ENCODE data around the gene WDR93.

Gene WDR93

GRCh38 chr15:89679212-89679611 lies 11.4 kb upstream of the WDR93 start, which contains the start of gene PLIN1:
Gene PLIN1 (minus strand): TSS chr15:89679367. CDS start chr15:89677489, 1,878 bp downstream.
- TF ChIP-seq EZH2phosphoT487 (IDR thresholded peaks at IDR 0.05; ENCODE audit: low read length): no peak
- no peak for TF ChIP-seq EZH2 (optimal IDR thresholded peaks at IDR 0.05; ENCODE audit: low read depth, low read length)
- no peak for TF ChIP-seq CTCF (IDR thresholded peaks at IDR 0.05; ENCODE audit: low read length)
- Histone ChIP-seq H4K20me1 (ENCODE audit: insufficient read depth, low read length) (no peaks in the 10 kb centered on the region), H3K9me2 (replicated peaks; ENCODE audit: insufficient read depth, low read length) (no peaks in the 10 kb centered on the region), H2AFZ (ENCODE audit: low read length) (no peak within 1 kb of the TSS), H3K4me1 (ENCODE audit: low read length) (no peaks in the 10 kb centered on the region), H3K36me3 (replicated peaks; ENCODE audit: insufficient read depth, low read length) (no peaks in the 10 kb centered on the region), H3F3A (ENCODE audit: insufficient read depth, low read length) (no peaks in the 10 kb centered on the region), H3K27me3 (replicated peaks; ENCODE audit: insufficient read depth, low read length) (no peaks in the 10 kb centered on the region), H3K4me2 (ENCODE audit: low read depth, low read length) (no peak within 1 kb of the TSS), H3K4me3 (ENCODE audit: low read length) (no peak within 1 kb of the TSS), H3K9ac (ENCODE audit: low read length) (no peak within 1 kb of the TSS), H3K27ac (ENCODE audit: low read length) (no peak within 1 kb of the TSS), H3K79me2 (ENCODE audit: low read length) (no peaks in the 10 kb centered on the region), H3K9me3 (replicated peaks; ENCODE audit: insufficient read depth, low read length) (no peaks in the 10 kb centered on the region)
- no peak for DNase-seq

GRCh38 chr15:89680282-89680873 lies 10.2 kb upstream of the WDR93 start:
- H3K9me3 ChIP-seq (replicated peaks; ENCODE audit: insufficient read depth, low read length): no peaks in the 10 kb centered on the region
- DNase-seq: no peak
- H3K27ac ChIP-seq (ENCODE audit: low read length): no peak overlapping the region
- H3F3A ChIP-seq (ENCODE audit: insufficient read depth, low read length): no peaks in the 10 kb centered on the region
- H3K36me3 ChIP-seq (replicated peaks; ENCODE audit: insufficient read depth, low read length): no peaks in the 10 kb centered on the region
- no peaks in the 10 kb centered on the region for H3K27me3 ChIP-seq (replicated peaks; ENCODE audit: insufficient read depth, low read length)
- H3K4me2 ChIP-seq (ENCODE audit: low read depth, low read length): no peak overlapping the region
- no peaks in the 10 kb centered on the region for H3K79me2 ChIP-seq (ENCODE audit: low read length)
- H2AFZ ChIP-seq (ENCODE audit: low read length): no peak overlapping the region
- no peaks in the 10 kb centered on the region for H3K9me2 ChIP-seq (replicated peaks; ENCODE audit: insufficient read depth, low read length)
- no peaks in the 10 kb centered on the region for H3K4me1 ChIP-seq (ENCODE audit: low read length)
- H4K20me1 ChIP-seq (ENCODE audit: insufficient read depth, low read length): no peaks in the 10 kb centered on the region
- TF ChIP-seq EZH2 (optimal IDR thresholded peaks at IDR 0.05; ENCODE audit: low read depth, low read length): no peak
- TF ChIP-seq CTCF (IDR thresholded peaks at IDR 0.05; ENCODE audit: low read length): no peak
- no peak for TF ChIP-seq EZH2phosphoT487 (IDR thresholded peaks at IDR 0.05; ENCODE audit: low read length)
- no peak overlapping the region for H3K4me3 ChIP-seq (ENCODE audit: low read length)
- H3K9ac ChIP-seq (ENCODE audit: low read length): no peak overlapping the region

- no peak for TF ChIP-seq CTCF (IDR thresholded peaks at IDR 0.05; ENCODE audit: low read length)
- TF ChIP-seq EZH2phosphoT487 (IDR thresholded peaks at IDR 0.05; ENCODE audit: low read length): no peak
- no peak for TF ChIP-seq EZH2 (optimal IDR thresholded peaks at IDR 0.05; ENCODE audit: low read depth, low read length)
- no peak overlapping the region for H3K4me2 ChIP-seq (ENCODE audit: low read depth, low read length)
- no peaks in the 10 kb centered on the region for H3K4me1 ChIP-seq (ENCODE audit: low read length)
- H2AFZ ChIP-seq (ENCODE audit: low read length): no peak overlapping the region
- no peaks in the 10 kb centered on the region for H4K20me1 ChIP-seq (ENCODE audit: insufficient read depth, low read length)
- no peaks in the 10 kb centered on the region for H3K36me3 ChIP-seq (replicated peaks; ENCODE audit: insufficient read depth, low read length)
- DNase-seq: no peak
- no peak overlapping the region for H3K4me3 ChIP-seq (ENCODE audit: low read length)
- no peaks in the 10 kb centered on the region for H3K79me2 ChIP-seq (ENCODE audit: low read length)
- no peaks in the 10 kb centered on the region for H3K9me2 ChIP-seq (replicated peaks; ENCODE audit: insufficient read depth, low read length)
- no peaks in the 10 kb centered on the region for H3K9me3 ChIP-seq (replicated peaks; ENCODE audit: insufficient read depth, low read length)
- H3K27ac ChIP-seq (ENCODE audit: low read length): no peak overlapping the region
- H3K9ac ChIP-seq (ENCODE audit: low read length): no peak overlapping the region
- no peaks in the 10 kb centered on the region for H3F3A ChIP-seq (ENCODE audit: insufficient read depth, low read length)
- no peaks in the 10 kb centered on the region for H3K27me3 ChIP-seq (replicated peaks; ENCODE audit: insufficient read depth, low read length)
Measured at GRCh38 chr15:89681146-89681545, 9.5 kb upstream of the WDR93 start.

Measured in MM.1S (cell line).